SK-N-SH treated with all-trans-retinoic acid at 6 μM for 48 hours (cell line): Measurements from ENCODE around the gene ZNF354B.
"Not testable (repeated sequence)": the region's sequence is repeated elsewhere in the genome, so short reads cannot be mapped to it uniquely, and the experiment has no call there.

Source experiments
- ATAC-seq: fragments of 200-7000 bp; cut with Tn5 transposase; 3 replicates; pipeline ENCODE4 v1.9.1; 2020; ENCODE audit warnings: mild to moderate bottlenecking, moderate library complexity
- ARNTL ChIP-seq: fragments of 450-650 bp; formaldehyde crosslinking; IDR thresholded peaks from 2 replicates; pipeline ENCODE4 v1.5.0; 2020; ENCODE audit warnings: low read depth, mild to moderate bottlenecking, moderate library complexity, borderline replicate concordance
- BACH2 ChIP-seq: fragments of 250-450 bp; sonication (Bioruptor Pico); IDR thresholded peaks from 2 replicates; pipeline ENCODE4 v1.9.0; 2021; ENCODE audit warnings: mild to moderate bottlenecking, borderline replicate concordance
- CSDC2 ChIP-seq: fragments of 250-450 bp; sonication (Bioruptor Pico); IDR thresholded peaks from 2 replicates; pipeline ENCODE4 v1.5.0; 2020; ENCODE audit warnings: mild to moderate bottlenecking, moderate library complexity
- ESRRG ChIP-seq: fragments of 250-450 bp; sonication (Bioruptor Pico); IDR thresholded peaks from 2 replicates; pipeline ENCODE4 v1.6.1; 2021; ENCODE audit warnings: mild to moderate bottlenecking
- GLIS3 ChIP-seq: fragments of 250-450 bp; sonication (Bioruptor Pico); IDR thresholded peaks from 2 replicates; pipeline ENCODE4 v1.5.0; 2020; ENCODE audit warnings: mild to moderate bottlenecking, moderate library complexity
- ISL1 ChIP-seq: fragments of 250-450 bp; sonication (Bioruptor Pico); IDR thresholded peaks from 2 replicates; pipeline ENCODE4 v2.1.2; 2022; ENCODE audit warnings: mild to moderate bottlenecking, moderate library complexity
- OSR1 ChIP-seq: fragments of 250-450 bp; sonication (Bioruptor Pico); IDR thresholded peaks from 2 replicates; pipeline ENCODE4 v1.8.0; 2022; ENCODE audit warnings: moderate library complexity, mild to moderate bottlenecking, inconsistent platforms
- PPARA ChIP-seq: fragments of 250-450 bp; sonication (Bioruptor Pico); IDR thresholded peaks from 2 replicates; pipeline ENCODE4 v1.5.0; 2020; ENCODE audit warnings: mild to moderate bottlenecking, borderline replicate concordance
- RARB ChIP-seq: fragments of 250-450 bp; sonication (Bioruptor Pico); IDR thresholded peaks from 2 replicates; pipeline ENCODE4 v1.8.0; 2021; ENCODE audit warnings: mild to moderate bottlenecking, moderate library complexity
- SNAI2 ChIP-seq: fragments of 250-450 bp; sonication (Bioruptor Pico); IDR thresholded peaks from 2 replicates; pipeline ENCODE4 v1.5.0; 2020; ENCODE audit warnings: mild to moderate bottlenecking, moderate library complexity
- TCF4 ChIP-seq: fragments of 250-450 bp; sonication (Bioruptor Pico); IDR thresholded peaks from 2 replicates; pipeline ENCODE4 v1.8.0; 2021; ENCODE audit warnings: mild to moderate bottlenecking, moderate library complexity, borderline replicate concordance
- ZC3H10 ChIP-seq: fragments of 250-450 bp; sonication (Bioruptor Pico); IDR thresholded peaks from 2 replicates; pipeline ENCODE4 v1.5.1; 2021; ENCODE audit warnings: mild to moderate bottlenecking, moderate library complexity
- ZFP3 ChIP-seq: fragments of 250-450 bp; sonication (Bioruptor Pico); IDR thresholded peaks from 2 replicates; pipeline ENCODE4 v1.5.0; 2020; ENCODE audit warnings: mild to moderate bottlenecking, moderate library complexity
- ZFP30 ChIP-seq: fragments of 450-650 bp; formaldehyde crosslinking; IDR thresholded peaks from 2 replicates; pipeline ENCODE4 v1.5.0; 2022; ENCODE audit warnings: mild to moderate bottlenecking, moderate library complexity
- ZNF565 ChIP-seq: fragments of 450-650 bp; formaldehyde crosslinking; conservative IDR thresholded peaks from 2 replicates; pipeline ENCODE4 v1.5.0; 2020; ENCODE audit warnings: low read depth, mild to moderate bottlenecking, moderate library complexity
- ZNF8 ChIP-seq: fragments of 450-650 bp; formaldehyde crosslinking; IDR thresholded peaks from 2 replicates; pipeline ENCODE4 v1.5.0; 2020; ENCODE audit warnings: mild to moderate bottlenecking, moderate library complexity
- TF ChIP-seq, protein P1 (sequence below): fragments of 250-450 bp; sonication (Bioruptor Pico); IDR thresholded peaks from 2 replicates; pipeline ENCODE4 v1.8.0; 2021; ENCODE audit warnings: low read depth, mild to moderate bottlenecking, moderate library complexity, borderline replicate concordance
- TF ChIP-seq, protein P2 (sequence below): fragments of 250-450 bp; sonication (Bioruptor Pico); IDR thresholded peaks from 2 replicates; pipeline ENCODE4 v1.8.0; 2020; ENCODE audit warnings: mild to moderate bottlenecking, moderate library complexity, borderline replicate concordance
- TF ChIP-seq, protein P3 (sequence below): fragments of 250-450 bp; sonication (Bioruptor Pico); IDR thresholded peaks from 2 replicates; pipeline ENCODE4 v1.5.1; 2020; ENCODE audit warnings: low read depth, mild to moderate bottlenecking, moderate library complexity
- TF ChIP-seq, protein P4 (sequence below): fragments of 250-450 bp; sonication (Bioruptor Pico); IDR thresholded peaks from 2 replicates; pipeline ENCODE4 v1.5.0; 2020; ENCODE audit warnings: mild to moderate bottlenecking, moderate library complexity

Gene ZNF354B

DNA sequence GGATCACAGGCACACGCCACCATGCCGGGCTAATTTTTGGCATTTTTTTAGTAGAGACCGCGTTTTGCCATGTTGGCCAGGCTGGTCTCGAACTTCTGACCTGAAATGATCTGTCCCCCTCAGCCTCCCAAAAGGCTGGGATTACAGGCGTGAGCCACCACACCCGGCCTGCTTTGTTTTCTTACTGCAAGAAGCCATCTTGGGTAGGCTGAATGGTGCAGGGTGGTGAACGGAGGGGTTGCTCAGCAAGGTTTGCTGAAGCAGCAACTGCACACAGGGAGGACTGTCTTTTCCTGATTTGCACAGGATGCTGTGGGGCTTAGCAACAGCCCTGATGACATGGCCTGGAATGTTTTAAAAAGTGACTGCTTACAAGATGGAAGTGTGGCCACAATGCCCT is 10.7 kb downstream of the ZNF354B start:
- no peak for TF ChIP-seq ZNF8 (CRISPR knock-in tag)
- TF ChIP-seq ZNF565, result no peak
- TF ChIP-seq, protein P1, sequence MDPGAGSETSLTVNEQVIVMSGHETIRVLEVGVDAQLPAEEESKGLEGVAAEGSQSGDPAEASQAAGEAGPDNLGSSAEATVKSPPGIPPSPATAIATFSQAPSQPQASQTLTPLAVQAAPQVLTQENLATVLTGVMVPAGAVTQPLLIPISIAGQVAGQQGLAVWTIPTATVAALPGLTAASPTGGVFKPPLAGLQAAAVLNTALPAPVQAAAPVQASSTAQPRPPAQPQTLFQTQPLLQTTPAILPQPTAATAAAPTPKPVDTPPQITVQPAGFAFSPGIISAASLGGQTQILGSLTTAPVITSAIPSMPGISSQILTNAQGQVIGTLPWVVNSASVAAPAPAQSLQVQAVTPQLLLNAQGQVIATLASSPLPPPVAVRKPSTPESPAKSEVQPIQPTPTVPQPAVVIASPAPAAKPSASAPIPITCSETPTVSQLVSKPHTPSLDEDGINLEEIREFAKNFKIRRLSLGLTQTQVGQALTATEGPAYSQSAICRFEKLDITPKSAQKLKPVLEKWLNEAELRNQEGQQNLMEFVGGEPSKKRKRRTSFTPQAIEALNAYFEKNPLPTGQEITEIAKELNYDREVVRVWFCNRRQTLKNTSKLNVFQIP (CRISPR knock-in tag), result no peak
- no peak for TF ChIP-seq ZC3H10
- TF ChIP-seq OSR1 (CRISPR knock-in tag), result no peak
- no peak for TF ChIP-seq ZFP30 (CRISPR knock-in tag)
- TF ChIP-seq, protein P2, sequence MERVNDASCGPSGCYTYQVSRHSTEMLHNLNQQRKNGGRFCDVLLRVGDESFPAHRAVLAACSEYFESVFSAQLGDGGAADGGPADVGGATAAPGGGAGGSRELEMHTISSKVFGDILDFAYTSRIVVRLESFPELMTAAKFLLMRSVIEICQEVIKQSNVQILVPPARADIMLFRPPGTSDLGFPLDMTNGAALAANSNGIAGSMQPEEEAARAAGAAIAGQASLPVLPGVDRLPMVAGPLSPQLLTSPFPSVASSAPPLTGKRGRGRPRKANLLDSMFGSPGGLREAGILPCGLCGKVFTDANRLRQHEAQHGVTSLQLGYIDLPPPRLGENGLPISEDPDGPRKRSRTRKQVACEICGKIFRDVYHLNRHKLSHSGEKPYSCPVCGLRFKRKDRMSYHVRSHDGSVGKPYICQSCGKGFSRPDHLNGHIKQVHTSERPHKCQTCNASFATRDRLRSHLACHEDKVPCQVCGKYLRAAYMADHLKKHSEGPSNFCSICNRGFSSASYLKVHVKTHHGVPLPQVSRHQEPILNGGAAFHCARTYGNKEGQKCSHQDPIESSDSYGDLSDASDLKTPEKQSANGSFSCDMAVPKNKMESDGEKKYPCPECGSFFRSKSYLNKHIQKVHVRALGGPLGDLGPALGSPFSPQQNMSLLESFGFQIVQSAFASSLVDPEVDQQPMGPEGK (CRISPR knock-in tag), result no peak
- no peak for TF ChIP-seq GLIS3 (CRISPR knock-in tag)
- TF ChIP-seq ISL1 (CRISPR knock-in tag), result no peak
- no peak for TF ChIP-seq SNAI2 (CRISPR knock-in tag)
- no peak for TF ChIP-seq ARNTL (CRISPR knock-in tag)
- no peak for TF ChIP-seq ZFP3 (CRISPR knock-in tag)
- TF ChIP-seq PPARA (CRISPR knock-in tag), result no peak
- TF ChIP-seq, protein P3, sequence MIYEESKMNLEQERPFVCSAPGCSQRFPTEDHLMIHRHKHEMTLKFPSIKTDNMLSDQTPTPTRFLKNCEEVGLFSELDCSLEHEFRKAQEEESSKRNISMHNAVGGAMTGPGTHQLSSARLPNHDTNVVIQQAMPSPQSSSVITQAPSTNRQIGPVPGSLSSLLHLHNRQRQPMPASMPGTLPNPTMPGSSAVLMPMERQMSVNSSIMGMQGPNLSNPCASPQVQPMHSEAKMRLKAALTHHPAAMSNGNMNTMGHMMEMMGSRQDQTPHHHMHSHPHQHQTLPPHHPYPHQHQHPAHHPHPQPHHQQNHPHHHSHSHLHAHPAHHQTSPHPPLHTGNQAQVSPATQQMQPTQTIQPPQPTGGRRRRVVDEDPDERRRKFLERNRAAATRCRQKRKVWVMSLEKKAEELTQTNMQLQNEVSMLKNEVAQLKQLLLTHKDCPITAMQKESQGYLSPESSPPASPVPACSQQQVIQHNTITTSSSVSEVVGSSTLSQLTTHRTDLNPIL (CRISPR knock-in tag), result no peak
- TF ChIP-seq TCF4 (CRISPR knock-in tag), result no peak
- no peak for TF ChIP-seq RARB (CRISPR knock-in tag)
- TF ChIP-seq BACH2 (CRISPR knock-in tag), result no peak
- ATAC-seq, result no peak

DNA sequence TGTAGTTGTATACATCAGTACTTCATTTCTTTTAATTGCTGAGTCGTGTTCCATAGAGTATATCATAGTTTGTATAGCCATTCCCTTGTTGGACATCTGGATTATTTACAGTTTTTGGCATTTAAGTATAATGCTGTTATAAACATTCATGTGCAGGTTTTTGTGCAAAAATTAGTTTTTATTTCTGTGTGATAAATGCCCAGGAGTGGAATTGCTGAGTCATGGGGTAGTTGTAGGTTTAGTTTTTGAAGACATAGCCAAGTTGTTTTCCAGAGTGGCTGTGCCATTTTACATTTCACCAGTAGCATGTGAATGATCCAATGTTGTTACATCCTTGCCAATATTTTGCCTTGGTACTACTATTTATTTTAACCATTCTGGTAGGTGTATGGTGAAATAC is 12.5 kb downstream of the ZNF354B start:
- ATAC-seq, result no peak
- no peak for TF ChIP-seq CSDC2 (CRISPR knock-in tag)

DNA sequence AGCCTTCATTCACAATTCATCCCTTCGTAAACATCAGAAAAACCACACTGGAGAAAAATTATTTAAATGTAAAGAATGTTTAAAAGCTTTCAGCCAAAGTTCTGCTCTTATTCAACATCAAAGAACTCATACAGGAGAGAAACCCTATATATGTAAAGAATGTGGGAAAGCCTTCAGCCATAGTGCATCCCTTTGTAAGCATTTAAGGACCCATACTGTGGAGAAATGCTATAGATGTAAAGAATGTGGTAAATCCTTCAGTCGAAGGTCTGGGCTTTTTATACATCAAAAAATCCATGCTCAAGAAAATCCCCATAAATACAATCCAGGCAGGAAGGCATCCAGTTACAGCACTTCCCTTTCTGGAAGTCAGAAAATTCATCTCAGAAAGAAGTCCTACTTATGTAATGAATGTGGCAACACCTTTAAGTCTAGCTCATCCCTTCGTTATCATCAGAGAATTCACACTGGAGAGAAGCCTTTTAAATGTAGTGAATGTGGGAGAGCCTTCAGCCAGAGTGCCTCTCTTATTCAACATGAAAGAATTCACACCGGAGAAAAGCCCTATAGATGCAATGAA is 23.5 kb downstream of the ZNF354B start:
- ATAC-seq, result not testable (repeated sequence)

DNA sequence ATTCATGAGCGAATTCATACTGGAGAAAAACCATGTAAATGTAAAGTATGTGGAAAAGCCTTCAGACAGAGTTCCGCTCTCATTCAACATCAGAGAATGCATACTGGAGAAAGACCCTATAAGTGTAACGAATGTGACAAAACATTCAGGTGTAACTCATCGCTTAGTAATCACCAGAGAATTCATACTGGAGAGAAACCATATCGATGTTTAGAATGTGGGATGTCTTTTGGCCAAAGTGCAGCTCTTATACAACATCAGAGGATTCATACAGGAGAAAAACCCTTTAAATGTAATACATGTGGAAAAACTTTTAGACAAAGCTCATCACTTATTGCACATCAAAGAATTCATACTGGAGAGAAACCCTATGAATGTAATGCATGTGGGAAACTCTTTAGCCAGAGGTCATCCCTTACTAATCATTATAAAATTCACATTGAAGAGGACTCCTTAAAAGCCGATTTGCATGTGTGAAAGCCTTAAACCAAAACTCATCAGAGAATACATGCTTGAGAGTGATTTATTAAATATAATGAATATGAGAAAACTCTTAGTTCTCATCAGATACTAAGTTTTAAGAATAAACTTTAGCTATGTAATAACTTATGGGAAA is 24.2 kb downstream of the ZNF354B start:
- TF ChIP-seq ESRRG (CRISPR knock-in tag), result no peak
- TF ChIP-seq TCF4 (CRISPR knock-in tag), result no peak
- TF ChIP-seq, protein P4, sequence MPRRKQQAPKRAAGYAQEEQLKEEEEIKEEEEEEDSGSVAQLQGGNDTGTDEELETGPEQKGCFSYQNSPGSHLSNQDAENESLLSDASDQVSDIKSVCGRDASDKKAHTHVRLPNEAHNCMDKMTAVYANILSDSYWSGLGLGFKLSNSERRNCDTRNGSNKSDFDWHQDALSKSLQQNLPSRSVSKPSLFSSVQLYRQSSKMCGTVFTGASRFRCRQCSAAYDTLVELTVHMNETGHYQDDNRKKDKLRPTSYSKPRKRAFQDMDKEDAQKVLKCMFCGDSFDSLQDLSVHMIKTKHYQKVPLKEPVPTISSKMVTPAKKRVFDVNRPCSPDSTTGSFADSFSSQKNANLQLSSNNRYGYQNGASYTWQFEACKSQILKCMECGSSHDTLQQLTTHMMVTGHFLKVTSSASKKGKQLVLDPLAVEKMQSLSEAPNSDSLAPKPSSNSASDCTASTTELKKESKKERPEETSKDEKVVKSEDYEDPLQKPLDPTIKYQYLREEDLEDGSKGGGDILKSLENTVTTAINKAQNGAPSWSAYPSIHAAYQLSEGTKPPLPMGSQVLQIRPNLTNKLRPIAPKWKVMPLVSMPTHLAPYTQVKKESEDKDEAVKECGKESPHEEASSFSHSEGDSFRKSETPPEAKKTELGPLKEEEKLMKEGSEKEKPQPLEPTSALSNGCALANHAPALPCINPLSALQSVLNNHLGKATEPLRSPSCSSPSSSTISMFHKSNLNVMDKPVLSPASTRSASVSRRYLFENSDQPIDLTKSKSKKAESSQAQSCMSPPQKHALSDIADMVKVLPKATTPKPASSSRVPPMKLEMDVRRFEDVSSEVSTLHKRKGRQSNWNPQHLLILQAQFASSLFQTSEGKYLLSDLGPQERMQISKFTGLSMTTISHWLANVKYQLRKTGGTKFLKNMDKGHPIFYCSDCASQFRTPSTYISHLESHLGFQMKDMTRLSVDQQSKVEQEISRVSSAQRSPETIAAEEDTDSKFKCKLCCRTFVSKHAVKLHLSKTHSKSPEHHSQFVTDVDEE, result no peak
- TF ChIP-seq ZNF565, result no peak
- ATAC-seq, result no peak
